ENCODE data around the gene NLRP6. TPM values are rescaled to one million over a fixed set of nuclear protein-coding genes. Genes with fewer than 3 reads are reported as not detected.
"Not testable (repeated sequence)": the region's sequence is repeated elsewhere in the genome, so short reads cannot be mapped to it uniquely, and the experiment has no call there.

Gene NLRP6
- total RNA-seq, 4 donors from 2014 or later: 0.13 to 0.73 (median 0.28) TPM

GRCh38 chr11:330307-330693 is 52.1 kb downstream of the NLRP6 start:
- DNase-seq: no peak
- Histone ChIP-seq H3K27ac (no peak overlapping the region), H3K36me3 (no peaks in the 10 kb centered on the region), H3K4me3 (replicated peaks in 1 of 3) (no peak overlapping the region), H3K9me3 (no peaks in the 10 kb centered on the region), H3K27me3 (no peaks in the 10 kb centered on the region), H3K4me1 (peaks cover 20 to 28% of the 10 kb centered on the region in 2 donors)
- intact Hi-C loops (cut with DNase I): no loop called here
- WGBS, 2 donors: 84 to 88% methylated on average over 14 of the region's 14 CpGs
- no peak for TF ChIP-seq POLR2A (IDR thresholded peaks at IDR 0.05)
- TF ChIP-seq CTCF (IDR thresholded peaks at IDR 0.05): no peak

GRCh38 chr11:330694-331357 is 52.6 kb downstream of the NLRP6 start:
- no peak for DNase-seq
- Histone ChIP-seq H3K27ac (no peak overlapping the region), H3K9me3 (no peaks in the 10 kb centered on the region), H3K4me1 (peaks cover 16 to 29% of the 10 kb centered on the region in 2 donors), H3K36me3 (no peaks in the 10 kb centered on the region), H3K27me3 (no peaks in the 10 kb centered on the region), H3K4me3 (replicated peaks in 1 of 3) (no peak overlapping the region)
- no peak for TF ChIP-seq CTCF (IDR thresholded peaks at IDR 0.05)
- no peak for TF ChIP-seq POLR2A (IDR thresholded peaks at IDR 0.05)
- WGBS, 2 donors: 86 to 92% methylated on average over 17 to 27 of the region's 34 CpGs
- intact Hi-C loops (cut with DNase I): no loop called here

- H3K4me3 ChIP-seq (replicated peaks in 1 of 3): no peak overlapping the region
- DNase-seq: no peak
- 92 to 95% methylated on average over 19 of the region's 19 CpGs for WGBS, 2 donors
- no peaks in the 10 kb centered on the region for H3K36me3 ChIP-seq
- TF ChIP-seq CTCF (IDR thresholded peaks at IDR 0.05) (no peak), POLR2A (IDR thresholded peaks at IDR 0.05) (no peak)
- no peaks in the 10 kb centered on the region for H3K27me3 ChIP-seq
- no peak overlapping the region for H3K27ac ChIP-seq
- intact Hi-C loops (cut with DNase I): no loop called here
- no peaks in the 10 kb centered on the region for H3K9me3 ChIP-seq
- H3K4me1 ChIP-seq: peaks cover 9 to 26% of the 10 kb centered on the region in 2 donors
Measured at GRCh38 chr11:331358-332060, 53.3 kb downstream of the NLRP6 start.

- no peak for TF ChIP-seq POLR2A (IDR thresholded peaks at IDR 0.05)
- TF ChIP-seq CTCF (IDR thresholded peaks at IDR 0.05): no peak
- no peak for DNase-seq
- H3K9me3 ChIP-seq: no peaks in the 10 kb centered on the region
- peaks cover 0 to 13% of the 10 kb centered on the region in 2 donors for H3K4me1 ChIP-seq
- H3K27me3 ChIP-seq: no peaks in the 10 kb centered on the region
- no peak overlapping the region for H3K27ac ChIP-seq
- H3K36me3 ChIP-seq: no peaks in the 10 kb centered on the region
- H3K4me3 ChIP-seq (replicated peaks in 1 of 3): no peak overlapping the region
- intact Hi-C loops (cut with DNase I): no loop called here
- WGBS, 2 donors: 90 to 91% methylated on average over 23 of the region's 23 CpGs
Measured at GRCh38 chr11:332651-333480, 54.7 kb downstream of the NLRP6 start.

GRCh38 chr11:333616-334263 is 55.5 kb downstream of the NLRP6 start:
- intact Hi-C loops (cut with DNase I); H3K36me3 ChIP-seq; H3K27me3 ChIP-seq; H3K4me3 ChIP-seq (replicated peaks in 1 of 3); DNase-seq; H3K9me3 ChIP-seq; H3K27ac ChIP-seq: not testable (repeated sequence)
- H3K4me1 ChIP-seq: peaks cover 0 to 11% of the 10 kb centered on the region in 2 donors
- 86 to 89% methylated on average over 17 of the region's 17 CpGs for WGBS, 2 donors
